Stimulated activated CD8-positive, alpha-beta memory T cell treated with anti-CD3 and anti-CD28 coated beads, Interleukin-7, amount 100 ng/mL, for 24 hours (primary cell): Measurements from ENCODE around the gene PTPN7.
"Not testable (repeated sequence)": the region's sequence is repeated elsewhere in the genome, so short reads cannot be mapped to it uniquely, and the experiment has no call there.

Source experiments
- DNase-seq: peaks from one replicate; pipeline ENCODE4 v3.0.0-alpha.2; 2020; ENCODE audit warnings: low read depth

The PTPN7 gene

DNA sequence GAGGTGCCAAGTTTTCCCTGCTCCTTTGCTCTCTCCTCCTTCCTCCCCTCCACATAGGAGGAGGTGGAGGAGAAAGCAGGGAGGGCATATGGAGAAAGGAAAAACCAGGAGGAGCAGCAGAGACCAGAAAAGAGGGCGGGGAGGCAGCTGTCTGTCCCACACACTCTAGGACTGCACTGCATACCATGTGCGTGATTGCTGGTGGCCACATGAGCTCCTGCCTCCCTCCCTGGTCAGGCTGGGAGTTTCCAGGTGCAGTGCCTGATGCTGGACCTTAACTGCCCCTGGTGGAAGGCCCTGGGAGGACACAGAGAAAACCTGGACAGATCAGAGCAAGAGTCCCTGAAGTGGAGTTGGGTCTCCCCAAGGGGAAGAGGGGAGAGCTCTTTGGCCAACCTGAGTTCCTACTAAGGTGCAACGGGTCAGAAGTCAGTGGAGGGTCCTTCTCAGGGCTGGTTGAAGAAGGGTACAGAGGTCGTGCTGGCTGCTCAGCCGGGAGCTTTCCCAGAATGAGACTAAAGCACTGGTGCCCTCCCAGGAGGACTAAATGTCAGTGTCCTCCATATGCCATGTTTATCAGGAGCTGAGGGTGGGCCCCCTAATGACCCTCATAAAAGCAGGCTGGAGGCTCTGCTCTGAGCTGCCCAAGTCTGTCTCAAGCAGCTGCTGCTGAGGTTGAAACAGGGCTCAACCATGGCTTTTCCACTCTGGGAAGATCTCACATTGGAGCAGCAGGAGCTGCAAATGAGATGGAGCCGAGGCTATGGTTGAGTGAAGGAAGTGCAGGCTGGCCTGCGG lies 29.7 kb upstream of the PTPN7 start:
- no peak for DNase-seq

DNA sequence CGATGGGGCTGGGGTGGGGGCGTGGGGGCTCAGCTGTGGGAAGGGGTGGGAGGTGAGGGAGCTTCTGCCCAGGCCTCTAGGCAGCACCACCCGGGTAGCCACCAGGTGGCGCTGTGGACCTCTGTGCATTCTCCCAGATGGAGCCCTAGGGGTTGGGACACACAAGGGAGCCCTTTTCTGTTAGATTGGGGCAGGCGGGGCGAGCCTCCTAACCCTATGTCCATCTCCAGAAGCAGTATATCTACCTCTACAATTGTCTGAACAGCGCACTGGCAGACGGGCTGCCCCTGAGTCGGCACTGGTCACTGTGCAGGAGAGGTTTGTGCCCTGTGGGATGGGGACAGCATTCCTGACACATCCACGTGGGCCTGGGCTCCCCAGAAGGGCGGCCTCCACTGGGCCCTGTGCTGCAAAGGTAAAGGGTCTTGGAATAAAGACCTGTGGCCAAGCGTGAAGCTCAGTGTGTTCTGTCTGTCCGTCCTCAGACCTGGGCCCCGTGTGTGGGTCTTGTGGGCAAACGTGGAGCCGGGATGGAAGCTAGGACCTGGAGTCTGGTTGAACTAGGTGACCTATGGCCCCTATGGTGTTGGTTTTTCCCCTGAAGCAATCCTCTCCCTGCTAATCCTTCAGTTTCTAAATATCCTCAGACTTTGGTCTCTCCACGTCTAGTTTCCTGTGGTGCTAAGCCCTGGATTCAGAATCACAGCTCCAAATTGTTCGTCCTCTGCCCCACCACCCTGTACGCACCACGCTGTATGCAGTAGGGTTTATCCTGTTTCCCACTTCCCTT lies 28.8 kb upstream of the PTPN7 start:
- peak; percentile 74 for DNase-seq

DNA sequence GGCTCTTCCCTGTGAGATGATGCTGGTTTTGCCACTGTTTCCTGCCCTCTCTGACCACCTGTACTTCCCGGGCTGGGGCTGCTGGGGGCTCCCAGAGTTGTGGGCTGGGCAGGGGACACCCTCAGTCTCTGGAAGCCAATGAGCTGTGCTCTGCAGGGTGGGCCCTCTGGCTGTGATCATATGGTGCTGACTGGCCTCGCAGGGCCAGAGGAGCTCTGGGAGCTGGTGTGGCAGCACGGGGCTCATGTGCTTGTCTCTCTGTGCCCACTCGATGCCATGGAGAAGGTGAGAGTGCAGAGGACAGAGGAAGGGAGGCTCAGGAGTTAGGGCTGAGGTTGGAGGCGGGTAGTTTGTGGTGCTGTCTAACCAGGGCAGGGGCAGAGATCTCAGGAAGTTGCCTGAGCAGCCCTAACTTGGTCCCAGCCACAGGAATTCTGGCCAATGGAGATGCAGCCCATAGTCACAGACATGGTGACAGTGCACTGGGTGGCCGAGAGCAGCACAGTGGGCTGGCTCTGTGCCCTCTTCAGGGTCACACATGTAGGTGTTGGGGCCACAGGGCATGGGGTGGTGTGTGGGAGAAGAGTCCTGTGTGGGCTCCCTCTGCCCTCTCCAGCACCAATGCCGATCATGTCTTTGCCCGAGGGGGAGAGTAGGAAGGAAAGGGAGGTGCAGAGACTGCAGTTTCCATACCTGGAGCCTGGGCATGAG lies 27.4 kb upstream of the PTPN7 start:
- no peak for DNase-seq

DNA sequence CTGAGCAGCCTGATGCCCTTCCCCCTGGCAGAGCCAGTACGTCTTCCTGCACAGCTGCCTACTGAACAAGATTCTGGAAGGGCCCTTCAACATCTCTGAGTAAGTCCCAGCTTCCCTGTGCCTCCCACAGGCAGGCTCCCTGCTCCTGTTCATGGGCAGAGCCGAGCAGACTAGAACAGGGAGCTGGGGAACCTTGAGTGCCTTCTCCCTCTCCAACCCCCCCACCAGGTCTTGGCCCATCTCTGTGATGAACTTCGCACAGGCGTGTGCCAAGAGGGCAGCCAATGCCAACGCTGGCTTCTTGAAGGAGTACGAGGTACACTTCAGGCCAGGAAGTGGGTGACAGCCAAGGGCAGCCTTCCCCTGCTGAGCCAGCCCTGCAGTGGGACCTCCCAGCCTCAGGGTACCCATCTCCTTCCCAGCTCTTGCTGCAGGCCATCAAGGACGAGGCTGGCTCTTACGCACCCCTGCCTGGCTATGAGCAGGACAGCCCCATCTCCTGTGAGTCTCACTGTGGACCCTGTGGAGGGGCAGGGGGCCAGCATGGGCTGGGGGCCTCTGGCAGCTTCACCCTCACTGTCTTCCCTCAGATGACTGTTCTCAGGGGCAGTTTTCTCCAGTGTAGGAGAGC lies 26.8 kb upstream of the PTPN7 start:
- no peak for DNase-seq

DNA sequence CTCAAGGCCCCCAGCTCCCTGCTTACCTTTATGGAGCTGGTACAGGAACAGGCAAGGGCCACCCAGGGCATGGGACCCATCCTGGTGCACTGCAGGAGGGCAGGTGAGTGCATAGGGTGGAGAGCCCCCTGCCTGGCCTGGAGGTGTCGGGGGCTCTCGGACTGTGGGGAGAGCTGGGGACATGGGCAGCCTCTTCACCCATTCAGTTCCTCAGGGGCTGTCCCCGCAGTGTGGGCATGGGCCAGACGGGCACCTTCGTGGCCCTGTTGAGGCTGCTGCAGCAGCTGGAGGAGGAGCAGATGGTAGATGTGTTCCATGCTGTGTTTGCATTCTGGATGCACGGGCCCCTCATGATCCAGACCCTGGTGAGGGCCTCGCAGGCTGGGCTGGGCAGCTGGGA lies 25.9 kb upstream of the PTPN7 start:
- no peak for DNase-seq

DNA sequence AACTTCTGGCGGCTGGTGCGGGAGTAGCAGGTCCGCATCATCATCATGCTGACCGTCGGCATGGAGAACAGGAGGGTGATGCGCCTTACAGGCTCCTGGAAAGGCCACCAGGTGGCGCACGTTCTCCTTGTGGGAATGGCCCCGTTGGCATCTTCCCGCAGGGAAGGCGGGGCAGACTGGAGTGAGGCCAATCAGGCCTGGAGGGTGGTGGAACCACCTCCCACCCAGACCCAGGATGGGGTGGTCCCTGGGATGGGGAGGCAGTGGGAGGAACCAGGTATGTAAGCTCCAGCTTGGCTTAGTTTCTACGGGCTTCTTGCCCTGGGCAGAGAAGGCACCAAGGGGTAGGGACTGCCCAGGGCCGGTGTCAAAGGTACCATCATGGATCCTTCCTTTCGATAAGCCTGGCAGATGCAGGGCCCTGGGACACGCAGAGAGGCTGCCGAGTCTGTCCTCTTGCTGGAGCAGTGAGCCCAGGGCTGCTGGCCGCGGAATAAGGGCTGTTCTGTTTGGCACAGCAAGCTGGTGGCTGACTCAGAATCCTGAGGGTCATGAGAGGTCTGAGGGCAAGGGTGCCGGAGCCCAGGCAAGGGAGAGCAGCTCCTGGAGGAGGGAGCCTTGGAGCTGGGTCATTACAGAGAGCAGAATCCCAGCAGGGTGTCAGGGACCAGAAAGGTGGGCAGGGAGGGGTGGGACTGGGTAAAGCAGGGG lies 24.5 kb upstream of the PTPN7 start:
- DNase-seq, result peak; percentile 58

DNA sequence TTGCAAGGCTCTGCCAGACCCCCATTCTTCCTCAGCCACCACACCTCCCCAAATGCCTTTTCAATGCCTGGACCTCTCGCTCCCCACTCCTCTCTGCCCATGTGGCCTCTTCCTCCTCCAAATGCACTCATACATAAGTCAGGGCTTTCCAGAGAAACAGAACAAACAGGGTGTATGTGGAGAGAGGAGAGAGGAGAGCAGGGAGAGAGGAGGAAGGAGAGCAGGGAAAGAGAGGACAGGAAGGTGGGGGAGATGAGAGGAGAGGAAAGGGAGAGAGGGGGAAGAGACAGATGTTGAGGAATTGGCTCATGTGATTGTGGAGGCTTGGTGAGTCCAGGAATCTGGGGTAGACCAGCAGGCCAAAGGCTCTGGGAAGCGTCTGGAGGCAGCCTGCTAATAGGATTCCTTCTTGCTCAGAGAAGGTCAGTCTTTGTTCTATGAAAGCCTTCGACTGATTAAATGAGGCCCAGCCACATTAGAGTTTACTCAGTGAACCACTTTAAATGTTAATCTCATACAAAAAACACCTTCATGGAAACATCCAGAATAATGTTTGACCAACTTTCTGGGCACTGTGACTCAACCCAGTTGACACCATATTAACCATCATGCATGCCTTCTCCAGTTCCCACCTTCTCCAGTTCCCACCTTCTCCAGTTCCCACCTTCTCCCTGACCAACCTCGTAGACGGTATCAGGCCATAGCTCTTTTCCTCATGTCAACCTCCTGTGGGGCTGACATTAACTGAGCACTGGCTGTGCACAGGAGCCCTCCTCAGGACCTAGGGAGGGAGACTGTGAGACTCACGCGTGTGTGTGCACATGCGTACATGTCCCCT lies 21.9 kb upstream of the PTPN7 start:
- DNase-seq, result no peak

DNA sequence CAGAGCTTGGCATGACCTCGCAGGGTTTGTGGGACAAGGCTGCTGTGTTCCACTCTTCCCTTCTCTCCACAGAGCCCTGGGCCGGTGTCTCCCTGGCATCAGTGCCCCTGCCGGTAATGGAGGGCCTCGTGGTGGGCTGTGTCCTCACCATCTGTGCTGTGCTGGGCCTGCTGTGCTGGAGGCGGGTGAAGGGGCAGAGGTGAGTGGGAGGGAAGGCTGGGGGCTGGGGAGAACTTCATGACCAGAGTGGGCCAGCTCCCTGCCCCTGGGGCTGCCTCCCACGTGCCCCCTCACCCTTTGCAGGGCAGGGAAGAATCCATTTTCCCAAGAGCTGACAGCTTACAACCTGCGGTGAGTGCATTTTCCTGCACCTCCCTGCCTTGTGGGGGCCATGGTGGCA lies 21.2 kb upstream of the PTPN7 start:
- no peak for DNase-seq

DNA sequence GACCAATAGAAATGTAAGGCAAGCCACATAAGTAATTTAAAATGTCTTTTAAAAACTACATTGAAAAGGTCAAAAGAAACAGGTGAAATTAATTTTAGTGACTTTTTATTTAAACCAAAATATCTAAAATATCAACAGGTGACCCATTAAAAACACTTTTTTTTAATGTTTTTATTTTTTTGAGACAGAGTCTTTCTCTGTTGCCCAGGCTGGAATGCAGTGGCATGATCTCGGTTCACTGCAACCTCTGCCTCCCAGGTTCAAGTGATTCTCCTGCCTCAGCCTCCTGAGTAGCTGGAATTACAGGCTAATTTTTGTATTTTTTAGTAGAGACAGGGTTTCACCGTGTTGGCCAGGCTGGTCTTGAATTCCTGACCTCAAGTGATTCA lies 20.3 kb upstream of the PTPN7 start:
- not testable (repeated sequence) for DNase-seq

DNA sequence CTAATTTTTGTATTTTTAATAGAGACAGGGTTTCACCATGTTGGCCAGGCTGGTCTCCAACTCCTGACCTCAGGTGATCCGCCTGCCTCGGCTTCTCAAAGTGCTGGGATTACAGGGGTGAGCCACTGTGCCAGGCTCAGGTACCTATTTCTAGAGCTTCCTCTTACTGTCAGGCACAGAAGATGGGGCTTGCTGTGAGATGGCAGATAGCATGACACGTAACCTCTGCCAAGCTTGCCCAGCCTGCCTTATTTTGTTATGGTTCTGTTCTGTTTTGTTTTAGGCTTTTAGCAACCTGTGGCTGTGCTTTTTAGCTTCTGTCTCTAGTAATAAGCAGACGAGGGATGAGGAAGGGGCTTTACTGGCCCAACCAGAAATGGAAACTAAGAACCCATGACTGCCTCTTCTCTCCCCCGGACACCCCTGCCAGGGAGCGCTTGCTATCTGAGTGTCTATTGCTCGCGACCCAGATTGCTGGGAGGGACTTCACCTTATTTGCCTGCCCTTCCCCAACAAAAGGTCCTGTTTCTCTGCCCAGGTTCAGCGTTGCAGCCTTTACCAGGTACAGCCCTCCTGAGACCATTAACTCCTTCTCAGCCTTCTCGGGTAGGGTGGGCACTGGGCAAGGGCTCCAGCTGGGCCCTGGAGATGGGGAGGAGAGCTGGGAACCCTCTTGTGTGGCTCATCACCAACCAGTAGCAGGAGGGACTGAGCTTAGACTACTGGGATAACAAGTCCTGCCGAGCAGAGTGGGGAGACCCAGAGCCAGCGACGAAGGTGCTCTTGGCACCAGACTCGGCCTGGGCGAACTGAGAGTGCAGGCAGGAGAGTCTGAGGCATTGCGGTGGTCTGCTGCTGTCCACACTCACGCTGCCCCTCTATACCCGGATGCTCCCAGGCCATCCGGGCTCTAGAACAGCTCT lies 19.7 kb upstream of the PTPN7 start:
- DNase-seq, result no peak

DNA sequence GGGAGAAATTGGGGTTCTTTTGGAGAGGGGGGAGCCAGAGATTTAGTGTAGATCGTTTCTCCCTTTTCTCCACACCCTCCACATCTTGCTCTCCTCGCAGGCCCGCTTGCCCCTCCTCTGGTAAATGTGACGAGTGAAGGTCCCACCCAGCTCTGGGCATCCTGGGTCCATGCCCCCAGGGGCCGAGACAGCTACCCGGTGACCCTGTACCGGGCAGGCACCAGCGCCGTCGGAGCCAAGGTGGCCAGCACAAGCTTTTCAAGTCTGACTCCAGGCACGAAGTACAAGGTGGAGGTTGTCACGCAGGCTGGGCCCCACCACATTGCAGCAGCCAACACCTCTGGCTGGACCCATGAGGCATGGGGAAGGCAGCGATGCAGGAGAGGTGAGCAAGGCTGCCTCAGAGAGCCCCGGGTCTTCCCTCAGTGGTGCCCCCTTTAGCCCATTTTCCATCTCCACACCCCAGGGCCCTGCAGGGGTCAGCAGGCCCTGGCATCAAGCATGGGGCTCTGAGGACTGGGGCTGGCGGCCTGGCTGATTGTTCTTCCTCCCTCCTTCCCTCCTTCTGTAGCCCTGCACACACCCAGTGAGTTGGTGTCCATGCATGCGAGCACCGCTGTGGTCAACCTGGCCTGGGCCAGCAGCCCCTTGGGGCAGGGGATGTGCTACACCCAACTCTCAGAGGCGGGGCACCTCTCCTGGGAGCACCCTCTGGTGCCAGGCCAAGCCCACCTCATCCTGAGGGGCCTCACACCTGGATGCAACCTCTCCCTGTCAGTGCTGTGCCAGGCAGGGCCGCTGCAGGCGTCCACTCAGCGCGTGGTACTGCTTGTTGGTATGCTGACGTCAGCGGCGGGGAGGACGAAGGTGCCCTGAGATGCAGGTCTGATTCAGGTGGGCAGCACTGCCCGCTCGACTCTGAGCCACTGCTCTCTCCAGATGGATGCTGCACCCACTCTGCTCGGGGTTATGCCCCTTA lies 16.8 kb upstream of the PTPN7 start:
- no peak for DNase-seq

DNA sequence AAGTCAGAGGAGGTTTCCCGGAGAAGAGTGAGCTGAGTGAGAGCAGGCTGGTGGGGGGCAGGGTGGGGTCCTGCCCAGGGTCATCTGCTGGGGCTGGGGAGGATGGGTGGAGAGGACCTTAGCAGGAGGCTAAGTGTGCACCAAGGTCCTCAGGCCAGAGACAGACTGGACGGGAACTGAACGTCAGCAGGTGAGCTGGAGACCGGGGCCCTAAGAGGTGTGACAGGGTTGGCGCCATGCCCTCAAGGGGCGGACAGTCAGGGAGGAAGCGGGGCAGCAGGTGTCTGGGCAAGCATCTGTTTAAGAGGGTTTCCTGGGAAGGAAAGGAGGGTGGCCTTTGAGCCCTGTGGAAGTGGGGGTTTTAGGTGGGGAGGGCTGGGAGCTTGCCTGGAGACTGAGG lies 13.6 kb upstream of the PTPN7 start:
- no peak for DNase-seq

DNA sequence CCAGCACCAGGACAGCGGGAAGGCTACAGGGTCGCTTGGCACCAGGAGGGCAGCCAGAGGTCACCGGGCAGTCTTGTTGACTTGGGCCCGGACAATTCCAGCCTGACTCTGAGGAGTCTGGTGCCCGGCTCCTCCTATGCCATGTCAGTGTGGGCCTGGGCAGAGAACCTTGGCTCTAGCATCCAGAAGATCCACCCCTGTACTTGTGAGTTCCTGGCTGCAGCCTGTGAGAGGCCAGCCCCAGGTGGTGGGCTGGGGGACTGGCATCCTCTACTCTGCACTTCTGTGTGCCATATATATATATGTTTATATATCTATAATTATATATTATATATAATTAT lies 11.6 kb upstream of the PTPN7 start:
- DNase-seq, result no peak

DNA sequence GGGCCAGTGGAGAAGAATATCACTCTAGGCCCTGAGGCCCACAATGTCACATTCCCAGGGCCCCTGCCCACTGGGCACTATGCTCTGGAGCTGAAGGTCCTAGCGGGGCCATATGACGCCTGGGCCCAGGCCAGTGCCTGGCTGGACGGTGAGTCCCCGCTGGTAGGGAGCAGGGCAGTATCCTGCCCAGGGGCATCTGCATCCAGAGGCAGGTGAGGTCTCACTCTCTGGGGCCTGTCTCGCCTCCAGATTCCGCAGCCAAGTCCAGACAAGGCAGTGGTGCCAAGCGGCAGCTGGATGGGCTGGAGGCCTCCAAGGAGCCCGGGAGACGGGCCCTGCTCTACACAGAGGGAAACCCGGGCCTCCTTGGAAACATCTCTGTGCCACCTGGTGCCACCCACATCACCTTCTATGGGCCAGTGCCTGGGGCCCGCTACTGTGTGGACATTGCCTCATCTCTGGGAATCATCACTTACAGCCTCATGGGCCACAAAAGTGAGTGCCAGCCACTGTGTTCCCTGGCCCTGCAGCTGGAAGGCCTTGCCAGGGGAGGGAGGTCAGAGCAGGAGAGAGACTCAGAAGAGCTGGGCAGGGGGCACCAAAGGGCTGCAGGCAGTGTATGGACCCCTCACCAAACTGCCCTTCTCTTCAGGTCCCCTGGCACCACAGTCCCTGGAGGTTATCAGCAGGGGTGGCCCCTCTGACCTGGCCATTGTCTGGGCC lies 11.1 kb upstream of the PTPN7 start:
- DNase-seq, result no peak

DNA sequence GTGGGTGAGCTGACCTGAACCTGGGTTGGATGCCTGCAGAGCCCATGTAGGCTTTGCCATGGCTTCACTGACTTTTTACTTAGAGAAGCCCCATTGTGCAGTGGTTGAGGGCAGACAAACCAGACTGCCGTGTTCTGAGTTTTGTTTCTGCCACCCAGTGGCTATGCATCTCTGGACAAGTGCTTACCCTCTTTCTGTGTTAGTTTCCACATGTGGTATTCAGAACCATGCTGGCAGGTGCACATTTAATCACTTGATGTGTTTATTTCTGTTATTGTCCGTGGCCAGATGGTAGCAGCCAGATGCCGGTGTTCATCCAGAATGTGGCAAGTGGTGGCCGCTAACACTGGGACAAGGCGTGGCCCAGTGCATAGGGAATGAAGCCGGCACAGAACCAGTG lies 10.3 kb upstream of the PTPN7 start:
- DNase-seq, result no peak

DNA sequence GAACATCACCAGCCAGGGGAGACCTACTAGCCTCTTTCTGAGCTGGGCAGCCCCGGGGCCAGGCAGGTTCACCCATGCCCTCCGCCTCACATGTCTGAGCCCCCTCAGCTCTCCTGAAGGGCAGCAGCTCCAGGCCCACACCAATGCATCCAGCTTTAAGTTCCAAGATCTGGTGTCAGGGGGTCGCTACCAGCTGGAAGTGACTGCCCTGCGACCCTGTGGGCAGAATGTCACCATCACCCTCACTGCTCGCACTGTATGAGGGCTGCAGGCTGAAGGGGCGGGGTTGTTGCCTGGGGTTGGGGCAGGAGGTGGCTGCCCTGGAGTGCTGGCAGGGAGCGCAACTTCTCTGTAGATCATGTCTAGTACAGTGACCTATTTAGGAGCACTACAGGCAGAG lies 8.5 kb upstream of the PTPN7 start:
- no peak for DNase-seq

DNA sequence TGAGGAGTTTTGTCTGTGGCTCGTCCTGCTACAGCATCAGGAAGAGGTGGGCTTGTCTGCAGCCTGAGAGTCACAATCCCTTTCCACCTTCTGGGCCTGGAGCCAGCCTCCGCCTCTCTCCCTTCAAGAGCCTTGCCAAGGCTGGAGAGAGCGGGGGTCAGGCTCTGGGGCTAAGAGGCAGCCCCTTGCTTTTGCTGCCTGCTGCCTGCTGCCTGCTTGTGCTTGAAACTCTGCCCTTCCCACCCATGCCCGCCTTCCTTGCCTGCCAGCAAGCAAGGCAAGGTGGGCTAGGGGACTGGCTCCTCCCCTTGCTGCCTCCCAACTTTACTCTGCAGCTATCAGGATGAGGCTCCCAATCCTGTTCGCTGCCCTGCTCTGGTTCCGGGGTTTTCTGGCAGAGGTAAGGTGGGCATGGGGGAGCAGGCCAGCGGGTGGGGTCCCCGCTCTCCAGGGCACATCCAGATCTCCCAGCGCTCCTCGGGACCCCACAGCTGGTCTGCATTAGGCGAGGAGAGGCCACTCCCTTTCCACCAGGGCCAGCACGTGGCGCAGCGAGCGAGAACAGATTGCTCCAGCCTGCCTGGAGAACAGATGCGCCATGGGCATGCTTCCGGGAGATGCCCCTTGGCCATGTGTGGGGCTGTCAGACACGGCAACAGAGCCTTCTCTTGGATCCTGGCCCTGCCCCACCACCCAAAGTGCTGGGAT lies 7.5 kb upstream of the PTPN7 start:
- DNase-seq, result no peak
